Smooth muscle cell of the brain vasculature (primary cell): ENCODE results near the gene TNKS1BP1.

ENCODE experiments used
- DNase-seq: peaks from one replicate; pipeline ENCODE4 v3.0.0-alpha.2; 2012; ENCODE audit warnings: low read depth, low spot score

TNKS1BP1 gene

DNA sequence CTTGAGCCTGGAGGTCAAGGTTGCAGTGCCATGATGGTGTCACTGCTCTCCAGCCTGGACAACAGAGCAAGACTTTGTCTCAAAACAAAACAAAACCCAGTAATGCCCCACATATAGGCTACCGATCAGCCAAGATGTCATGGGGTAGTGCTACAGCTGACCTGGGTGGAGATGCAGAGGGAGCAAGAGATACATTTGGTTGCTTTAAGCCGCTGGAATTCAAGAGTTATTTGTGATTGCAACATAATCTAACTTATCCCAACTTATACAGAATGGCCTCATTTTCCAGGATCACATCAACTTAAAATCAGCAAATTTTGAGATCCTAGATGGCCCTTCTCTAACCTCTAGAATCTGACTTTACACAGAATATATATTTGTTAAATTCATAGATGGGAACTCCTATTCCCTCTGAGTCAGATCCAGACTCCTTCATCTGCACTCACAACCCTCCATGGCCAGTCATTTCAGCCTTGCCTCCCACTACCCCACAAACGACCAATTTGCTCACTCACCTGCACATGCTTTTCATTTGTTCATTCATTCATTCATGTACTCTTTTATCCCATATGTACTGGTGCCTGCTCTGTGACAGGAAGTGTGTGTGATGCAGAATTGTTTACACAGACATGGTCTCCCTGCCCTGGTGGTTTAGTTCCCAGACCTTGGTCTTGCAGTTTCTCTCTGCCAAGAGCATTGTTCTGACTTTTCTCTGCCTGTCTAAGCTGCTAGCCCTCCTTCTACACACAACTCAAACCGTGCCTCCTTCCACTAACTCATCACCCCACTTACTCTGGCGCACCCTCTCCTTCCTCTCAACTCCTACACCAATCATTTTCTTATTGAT is 63.6 kb downstream of the TNKS1BP1 start:
- no peak for DNase-seq

- no peak for DNase-seq
These were observed 68.6 kb downstream of the TNKS1BP1 start for GRCh38 chr11:57256119-57256518.

DNA sequence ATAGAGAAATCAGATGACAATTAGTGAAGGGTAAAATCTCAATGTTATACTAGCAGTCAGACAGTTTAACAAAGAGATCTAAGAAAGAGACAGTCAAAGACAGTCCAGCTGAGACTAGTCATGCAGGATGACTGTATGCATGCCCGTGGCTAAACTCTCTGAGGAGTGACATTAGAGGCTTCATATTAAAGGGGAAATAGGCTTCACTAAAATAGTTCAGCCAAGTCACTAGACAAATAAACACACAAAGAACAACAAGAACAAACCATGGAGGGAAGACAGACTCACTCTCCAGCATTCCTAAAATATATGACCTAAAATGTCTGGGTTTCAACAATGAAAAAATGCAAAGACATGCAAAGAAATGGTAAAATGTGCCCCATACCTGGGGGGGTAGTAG is 69.1 kb downstream of the TNKS1BP1 start:
- DNase-seq, result no peak

DNA sequence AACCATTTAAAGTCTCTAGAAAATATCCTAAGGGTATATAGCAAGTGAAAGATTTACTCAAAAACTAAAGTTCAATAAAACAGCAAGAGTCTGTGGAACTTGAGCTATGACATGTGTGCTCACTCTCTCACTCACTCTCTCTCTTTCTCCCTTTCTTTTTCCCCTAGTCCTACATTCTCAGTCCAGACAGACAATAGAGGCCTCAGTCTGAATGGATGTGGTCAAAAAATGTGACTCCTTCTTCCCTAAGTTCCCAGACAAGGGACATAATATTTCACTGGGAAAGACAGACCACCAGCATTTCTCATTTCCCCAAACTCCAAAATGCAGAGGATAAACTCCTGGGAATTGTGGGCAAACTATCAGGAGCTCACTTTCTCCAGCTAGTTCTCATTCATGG is 70.1 kb downstream of the TNKS1BP1 start:
- DNase-seq, result no peak

DNA sequence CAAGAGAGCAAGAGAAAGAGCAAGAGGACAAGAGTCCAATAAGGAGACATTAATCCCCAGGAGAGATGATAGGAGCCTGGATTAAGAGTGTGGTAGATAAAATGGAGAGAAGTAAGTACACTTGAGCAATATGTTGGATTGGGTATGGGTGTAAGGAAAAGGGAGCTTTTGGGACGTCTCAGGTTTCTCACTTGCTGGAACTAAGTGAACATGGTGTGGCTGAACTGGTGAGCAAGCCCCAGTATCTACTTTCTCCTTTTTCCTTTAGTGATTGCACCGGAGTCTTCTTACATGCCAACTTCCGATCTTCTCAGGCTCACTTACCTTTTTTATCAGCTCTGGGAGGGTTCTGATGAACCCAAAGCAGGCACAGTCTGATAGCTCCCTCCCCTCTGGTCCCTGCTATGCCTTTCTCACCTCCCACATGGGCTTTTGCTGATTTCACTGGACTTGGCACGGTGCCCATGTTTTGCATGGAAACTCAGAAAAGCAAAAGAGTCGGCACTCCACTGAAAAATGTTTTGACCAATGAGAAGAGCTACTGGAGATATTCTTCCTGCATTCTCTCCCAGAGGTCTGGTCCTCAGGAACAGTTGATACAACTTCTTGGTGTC is 73.2 kb downstream of the TNKS1BP1 start:
- no peak for DNase-seq

DNA sequence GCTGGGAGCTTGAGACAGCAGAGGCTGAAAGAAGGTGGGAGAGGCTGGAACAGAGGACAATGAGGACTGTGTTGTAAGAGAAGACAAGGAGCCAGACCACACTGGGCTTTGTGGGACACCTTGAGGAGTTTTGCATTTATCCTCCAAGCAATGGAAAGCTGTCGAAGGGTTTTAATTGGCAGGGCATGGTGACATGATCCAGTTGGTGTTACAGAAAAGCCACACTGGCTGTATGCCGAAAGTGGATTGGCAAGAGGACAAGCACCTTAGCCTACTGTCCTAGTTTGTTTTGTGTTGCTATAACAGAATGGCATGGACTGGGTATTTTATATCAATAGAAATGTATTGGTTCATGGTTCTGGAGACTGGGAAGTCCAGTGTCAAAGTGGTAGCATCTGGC is 73.7 kb downstream of the TNKS1BP1 start:
- no peak for DNase-seq
